Measurements from ENCODE around the gene AKAP8L.

Gene AKAP8L, protein sequence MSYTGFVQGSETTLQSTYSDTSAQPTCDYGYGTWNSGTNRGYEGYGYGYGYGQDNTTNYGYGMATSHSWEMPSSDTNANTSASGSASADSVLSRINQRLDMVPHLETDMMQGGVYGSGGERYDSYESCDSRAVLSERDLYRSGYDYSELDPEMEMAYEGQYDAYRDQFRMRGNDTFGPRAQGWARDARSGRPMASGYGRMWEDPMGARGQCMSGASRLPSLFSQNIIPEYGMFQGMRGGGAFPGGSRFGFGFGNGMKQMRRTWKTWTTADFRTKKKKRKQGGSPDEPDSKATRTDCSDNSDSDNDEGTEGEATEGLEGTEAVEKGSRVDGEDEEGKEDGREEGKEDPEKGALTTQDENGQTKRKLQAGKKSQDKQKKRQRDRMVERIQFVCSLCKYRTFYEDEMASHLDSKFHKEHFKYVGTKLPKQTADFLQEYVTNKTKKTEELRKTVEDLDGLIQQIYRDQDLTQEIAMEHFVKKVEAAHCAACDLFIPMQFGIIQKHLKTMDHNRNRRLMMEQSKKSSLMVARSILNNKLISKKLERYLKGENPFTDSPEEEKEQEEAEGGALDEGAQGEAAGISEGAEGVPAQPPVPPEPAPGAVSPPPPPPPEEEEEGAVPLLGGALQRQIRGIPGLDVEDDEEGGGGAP

GRCh38 chr19:15418579-15419412 is at the start of gene AKAP8L:
AKAP8L (minus strand) TSS chr19:15418988; CDS start chr19:15418923, 65 bp downstream.
- DNase-seq: peak; percentile 100

GRCh38 chr19:15467734-15468214 is 49.0 kb upstream of the AKAP8L start:
- DNase-seq: no peak

GRCh38 chr19:15466851-15467733 is 48.3 kb upstream of the AKAP8L start:
- DNase-seq: peak; percentile 86

DNA sequence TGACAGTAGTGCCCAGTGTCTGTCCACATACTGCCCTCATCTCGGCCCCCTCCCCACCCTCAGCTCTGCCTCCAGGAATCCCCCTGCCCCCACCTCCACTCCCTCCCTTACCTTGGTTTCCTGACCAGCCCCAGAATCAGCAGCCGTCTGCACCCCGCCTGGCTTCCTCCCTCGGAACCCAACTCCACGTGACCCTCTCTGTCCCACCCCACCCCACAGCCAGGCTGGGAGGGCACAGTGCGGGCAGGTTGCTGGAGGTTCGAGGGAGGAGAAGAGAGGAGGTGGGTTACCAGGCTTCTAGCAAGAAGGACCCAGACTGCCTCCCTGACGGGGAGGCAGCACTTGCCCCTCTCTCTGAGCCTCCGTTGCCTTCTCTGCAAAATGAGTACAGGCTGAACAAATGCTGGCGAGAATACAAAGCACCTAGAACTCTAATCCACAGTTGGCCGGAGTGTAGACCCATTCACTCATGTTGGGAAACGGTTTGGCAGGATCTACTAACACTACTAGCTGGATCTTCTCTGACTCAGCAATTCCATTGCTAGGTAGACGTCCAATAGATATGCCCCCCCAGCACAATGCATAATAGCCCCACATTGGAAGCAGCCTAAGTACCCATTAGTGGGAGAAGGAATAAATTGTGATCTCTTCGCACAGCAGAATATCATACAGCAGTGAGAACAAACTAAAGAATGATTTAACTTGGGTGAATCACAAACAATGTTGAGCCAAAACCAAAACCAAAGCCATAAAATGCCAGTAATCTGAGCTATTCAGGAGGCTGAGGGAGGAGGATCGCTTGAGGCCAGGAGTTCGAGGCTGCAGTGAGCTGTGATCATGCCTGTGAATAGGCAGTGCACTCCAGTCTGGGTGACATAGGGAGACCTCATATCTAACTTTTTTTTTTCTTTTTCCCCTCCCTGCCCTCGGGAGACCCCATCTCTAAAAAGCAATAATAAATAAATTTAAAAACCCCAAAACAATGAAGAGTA is 45.9 kb upstream of the AKAP8L start, which contains the start of gene RASAL3:
Gene RASAL3, minus strand, starts transcription at position 151 of the 992 bp plus-strand sequence. CDS start 186 bp downstream, outside the sequence.
- no peak for DNase-seq

DNA sequence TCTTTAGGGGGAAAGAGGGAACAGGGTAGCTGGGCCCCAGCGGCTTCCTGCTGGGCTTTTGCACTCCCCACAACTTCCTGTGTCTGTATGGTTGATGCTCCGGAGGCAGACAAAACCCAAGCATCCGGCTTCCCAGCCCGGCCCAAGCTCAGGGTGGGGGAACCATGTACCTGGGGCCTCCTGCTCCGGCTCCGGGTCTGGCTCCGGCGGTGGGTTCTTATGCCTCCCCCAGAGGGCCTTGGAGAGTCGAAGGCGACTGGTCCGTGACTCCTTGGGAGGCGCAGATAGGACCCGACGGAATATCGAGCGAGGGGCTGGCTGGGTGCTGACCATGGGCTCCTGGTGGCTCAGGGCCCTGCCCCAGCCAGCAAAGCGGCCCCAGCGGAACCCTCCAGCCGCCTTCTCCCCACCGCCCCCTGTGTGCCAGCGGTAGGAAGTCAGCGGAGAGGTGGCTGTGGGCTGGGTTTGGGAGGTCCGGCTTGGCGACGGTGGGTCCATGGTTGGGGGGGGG is 45.1 kb upstream of the AKAP8L start:
- DNase-seq: no peak

DNA sequence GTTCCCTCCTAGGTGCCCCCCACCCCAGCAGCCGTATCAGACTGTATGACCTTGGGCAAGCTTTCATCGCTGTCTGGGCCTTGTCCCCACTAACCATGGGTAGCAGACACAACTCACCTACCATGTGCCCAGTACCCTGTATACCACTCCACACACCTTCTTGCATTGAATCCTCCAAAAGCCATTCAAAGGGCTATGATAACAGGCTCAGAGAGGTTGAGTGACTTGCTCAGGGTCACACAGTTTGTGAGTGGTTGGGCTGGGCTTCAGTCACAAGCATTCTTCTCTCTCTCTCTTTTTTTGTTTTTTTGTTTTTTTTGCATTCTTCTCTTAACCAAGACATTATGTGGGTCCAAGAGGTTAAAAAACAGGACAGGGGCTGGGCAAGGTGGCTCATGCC is 42.9 kb upstream of the AKAP8L start:
- DNase-seq: no peak

- DNase-seq: no peak
Observed at GRCh38 chr19:15457701-15458484, 39.1 kb upstream of the AKAP8L start.

DNA sequence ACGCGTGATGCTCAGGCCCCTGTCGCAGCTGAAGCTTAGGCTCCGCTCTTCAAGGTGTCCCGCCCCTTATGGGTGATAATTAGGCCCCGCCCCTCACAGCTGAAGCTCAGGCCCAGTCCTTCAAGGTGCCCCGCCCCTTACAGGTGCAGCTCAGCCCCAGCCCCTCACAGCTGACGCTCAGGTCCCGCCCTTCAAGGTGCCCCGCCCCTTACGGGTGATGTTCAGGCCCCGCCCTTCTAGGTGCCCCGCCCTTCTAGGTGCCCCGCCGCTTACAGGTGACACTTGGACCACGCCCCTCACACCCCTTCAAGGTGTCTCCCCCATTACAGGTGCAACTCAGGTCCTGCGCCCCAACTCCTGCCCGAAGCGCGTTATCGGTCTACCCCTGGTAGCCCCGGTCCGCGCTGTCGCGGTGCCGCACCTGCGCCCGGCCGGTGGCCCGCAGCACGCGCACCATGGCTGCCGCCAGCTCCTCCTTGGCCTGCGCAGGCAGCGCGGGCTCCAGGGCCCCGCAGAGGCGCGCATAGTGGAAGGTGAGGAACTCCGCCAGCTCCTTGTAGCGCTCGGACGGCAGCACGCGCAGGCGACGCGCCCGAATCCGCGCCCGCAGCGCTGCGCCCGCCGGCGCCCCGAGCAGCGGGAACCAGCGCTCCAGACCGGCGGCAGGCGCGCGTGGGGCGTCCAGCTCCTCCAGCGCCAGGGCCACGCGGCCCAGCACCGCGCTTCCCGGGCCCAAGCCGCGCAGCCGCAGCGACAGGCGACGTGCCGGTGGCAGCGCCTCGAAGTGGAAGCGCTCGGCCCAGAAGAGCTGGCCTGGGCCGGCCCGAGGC is 38.3 kb upstream of the AKAP8L start:
- no peak for DNase-seq

GRCh38 chr19:15456441-15456840 is 37.7 kb upstream of the AKAP8L start:
- no peak for DNase-seq

- no peak for DNase-seq
Observed at GRCh38 chr19:15455996-15456395, 37.2 kb upstream of the AKAP8L start.

- no peak for DNase-seq
Observed at GRCh38 chr19:15453906-15454860, 35.4 kb upstream of the AKAP8L start.

GRCh38 chr19:15453091-15453578 is 34.3 kb upstream of the AKAP8L start:
- no peak for DNase-seq

GRCh38 chr19:15452111-15453047 is 33.6 kb upstream of the AKAP8L start:
- DNase-seq: peak; percentile 64

- DNase-seq: no peak
Observed at GRCh38 chr19:15450528-15450890, 31.7 kb upstream of the AKAP8L start.

GRCh38 chr19:15449620-15450527 is 31.1 kb upstream of the AKAP8L start, which contains the start of gene WIZ:
WIZ (minus strand) TSS chr19:15449956; CDS start chr19:15448307, 1,649 bp downstream.
- DNase-seq: peak; percentile 62
